Activated naive CD4-positive, alpha-beta T cell treated with anti-CD3 and anti-CD28 coated beads for 36 hours (primary cell): ENCODE results near the gene ACTR3C. TPM values are rescaled to one million over a fixed set of nuclear protein-coding genes. Genes with fewer than 3 reads are reported as not detected.

Experiments used
- CTCF ChIA-PET: fragments of 350-600 bp; sonication (Branson Sonifier 250); formaldehyde crosslinking; loops from one replicate; lab custom pipeline; 2021; ENCODE audit warnings: antibody characterized with exemption; lab: Charles Lee
- DNase-seq: peaks from one replicate; pipeline ENCODE4 v3.0.0-alpha.2; 2020
- H3K27ac Mint-ChIP-seq: one replicate; pipeline ENCODE4 v1.8.0; 2021; ENCODE audit warnings: mild to moderate bottlenecking, mixed read lengths
- H3K27me3 Mint-ChIP-seq: one replicate; pipeline ENCODE4 v1.8.0; 2021; ENCODE audit warnings: low read depth, mixed read lengths
- H3K36me3 Mint-ChIP-seq: one replicate; pipeline ENCODE4 v1.8.0; 2021; ENCODE audit warnings: low read depth, mixed read lengths
- H3K4me1 Mint-ChIP-seq: one replicate; pipeline ENCODE4 v1.8.0; 2021; ENCODE audit warnings: low read depth, mixed read lengths
- H3K4me3 Mint-ChIP-seq: one replicate; pipeline ENCODE4 v1.8.0; 2021; ENCODE audit warnings: mild to moderate bottlenecking, moderate library complexity, mixed read lengths
- H3K9me3 Mint-ChIP-seq: one replicate; pipeline ENCODE4 v1.8.0; 2021; ENCODE audit warnings: mixed read lengths
- intact Hi-C: fragments of 100-400 bp; cut with micrococcal nuclease; formaldehyde crosslinking; loops from one replicate; pipeline ENCODE4 v1.15.1; 2023
- total RNA-seq, 2 experiments: library from RNA; stranded (reverse); gene quantifications; one replicate each; pipeline ENCODE4 v1.2.3, GENCODE V29; 2021

The ACTR3C gene
- total RNA-seq = 1 to 10 TPM; 3.1 to 3.4 TPM

GRCh38 chr7:150322833-150323681 lies at the start of gene ACTR3C, which contains the start of gene LRRC61:
ACTR3C (minus strand) TSS chr7:150323545; CDS start chr7:150295296, 28,249 bp downstream.
LRRC61 (plus strand) TSS chr7:150323355; CDS start chr7:150336862, 13,507 bp downstream.
- peak within 1 kb of the TSS; percentile 95 for H3K4me3 Mint-ChIP-seq
- no peaks in the 10 kb centered on the region for H3K27me3 Mint-ChIP-seq
- intact Hi-C loops = loop anchor here (1.0 to 5.0 kb wide), 7 partner anchors 34 to 759 kb away; partner anchors contain the start of genes FASTK and TMUB1
- peaks cover 36% of the 10 kb centered on the region for H3K36me3 Mint-ChIP-seq
- DNase-seq = peak; percentile 71
- peaks cover 46% of the 10 kb centered on the region for H3K4me1 Mint-ChIP-seq
- CTCF ChIA-PET = interaction anchor here (1.1 kb wide), 1 partner anchor 47 kb away, joined by 3 read pairs; no protein-coding TSS in a partner anchor
- H3K27ac Mint-ChIP-seq = peak within 1 kb of the TSS; percentile 99
- H3K9me3 Mint-ChIP-seq = no peaks in the 10 kb centered on the region

DNA sequence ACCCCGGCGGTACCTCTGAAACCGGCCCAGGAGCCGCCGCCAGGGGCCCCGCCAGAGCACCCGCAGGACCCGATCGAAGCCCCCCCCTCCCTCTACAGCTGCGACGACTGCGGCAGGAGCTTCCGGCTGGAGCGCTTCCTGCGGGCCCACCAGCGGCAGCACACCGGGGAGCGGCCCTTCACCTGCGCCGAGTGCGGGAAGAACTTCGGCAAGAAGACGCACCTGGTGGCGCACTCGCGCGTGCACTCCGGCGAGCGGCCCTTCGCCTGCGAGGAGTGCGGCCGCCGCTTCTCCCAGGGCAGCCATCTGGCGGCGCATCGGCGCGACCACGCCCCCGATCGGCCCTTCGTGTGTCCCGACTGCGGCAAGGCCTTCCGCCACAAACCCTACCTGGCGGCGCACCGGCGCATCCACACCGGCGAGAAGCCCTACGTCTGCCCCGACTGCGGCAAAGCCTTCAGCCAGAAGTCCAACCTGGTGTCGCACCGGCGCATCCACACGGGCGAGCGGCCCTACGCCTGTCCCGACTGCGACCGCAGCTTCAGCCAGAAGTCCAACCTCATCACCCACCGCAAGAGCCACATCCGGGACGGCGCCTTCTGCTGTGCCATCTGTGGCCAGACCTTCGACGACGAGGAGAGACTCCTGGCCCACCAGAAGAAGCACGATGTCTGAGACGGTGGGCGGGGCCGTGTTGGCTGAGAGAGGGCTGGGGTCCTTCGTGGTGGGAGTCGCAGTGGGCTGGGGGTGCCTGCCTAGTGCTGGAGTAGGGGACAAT lies 49.1 kb upstream of the ACTR3C start:
- CTCF ChIA-PET = interaction anchor here (1.2 kb wide), 1 partner anchor 17 kb away, joined by 5 read pairs; no protein-coding TSS in a partner anchor
- no peak for DNase-seq
- Mint-ChIP-seq H3K9me3 (no peaks in the 10 kb centered on the region), H3K4me3 (no peak overlapping the region), H3K27me3 (no peaks in the 10 kb centered on the region), H3K36me3 (peaks cover 12% of the 10 kb centered on the region), H3K4me1 (peaks cover 52% of the 10 kb centered on the region), H3K27ac (no peak overlapping the region)
- intact Hi-C loops = loop anchor here (10.0 kb wide), 2 partner anchors 252 to 712 kb away; partner anchors contain the start of genes AGAP3, FASTK and TMUB1

GRCh38 chr7:150371996-150372270 lies 48.6 kb upstream of the ACTR3C start:
- Mint-ChIP-seq H3K4me3 (no peak overlapping the region), H3K27me3 (no peaks in the 10 kb centered on the region), H3K9me3 (no peaks in the 10 kb centered on the region), H3K27ac (no peak overlapping the region), H3K36me3 (peaks cover 12% of the 10 kb centered on the region), H3K4me1 (peaks cover 51% of the 10 kb centered on the region)
- intact Hi-C loops = loop anchor here (10.0 kb wide), 2 partner anchors 253 to 713 kb away; partner anchors contain the start of genes AGAP3, FASTK and TMUB1
- no peak for DNase-seq
- CTCF ChIA-PET = no interaction called here

DNA sequence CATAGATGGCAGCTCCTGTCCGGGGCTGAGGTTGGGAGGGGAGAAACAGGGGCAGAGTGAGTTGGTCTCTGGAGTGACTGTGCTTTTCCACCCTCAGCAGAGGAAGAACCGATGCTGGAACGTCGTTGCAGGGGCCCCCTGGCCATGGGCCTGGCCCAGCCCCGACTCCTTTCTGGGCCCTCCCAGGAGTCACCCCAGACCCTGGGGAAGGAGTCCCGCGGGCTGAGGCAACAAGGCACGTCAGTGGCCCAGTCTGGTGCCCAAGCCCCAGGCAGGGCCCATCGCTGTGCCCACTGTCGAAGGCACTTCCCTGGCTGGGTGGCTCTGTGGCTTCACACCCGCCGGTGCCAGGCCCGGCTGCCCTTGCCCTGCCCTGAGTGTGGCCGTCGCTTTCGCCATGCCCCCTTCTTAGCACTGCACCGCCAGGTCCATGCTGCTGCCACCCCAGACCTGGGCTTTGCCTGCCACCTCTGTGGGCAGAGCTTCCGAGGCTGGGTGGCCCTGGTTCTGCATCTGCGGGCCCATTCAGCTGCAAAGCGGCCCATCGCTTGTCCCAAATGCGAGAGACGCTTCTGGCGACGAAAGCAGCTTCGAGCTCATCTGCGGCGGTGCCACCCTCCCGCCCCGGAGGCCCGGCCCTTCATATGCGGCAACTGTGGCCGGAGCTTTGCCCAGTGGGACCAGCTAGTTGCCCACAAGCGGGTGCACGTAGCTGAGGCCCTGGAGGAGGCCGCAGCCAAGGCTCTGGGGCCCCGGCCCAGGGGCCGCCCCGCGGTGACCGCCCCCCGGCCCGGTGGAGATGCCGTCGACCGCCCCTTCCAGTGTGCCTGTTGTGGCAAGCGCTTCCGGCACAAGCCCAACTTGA lies 48.0 kb upstream of the ACTR3C start:
- intact Hi-C loops = loop anchor here (10.0 kb wide), 2 partner anchors 253 to 713 kb away; partner anchors contain the start of genes AGAP3, FASTK and TMUB1
- no peak for DNase-seq
- CTCF ChIA-PET = interaction anchor here (3.4 kb wide), 1 partner anchor 15 kb away, joined by 22 read pairs; no protein-coding TSS in a partner anchor

GRCh38 chr7:150370612-150371071 lies 47.3 kb upstream of the ACTR3C start:
- no peaks in the 10 kb centered on the region for H3K9me3 Mint-ChIP-seq
- CTCF ChIA-PET = interaction anchor here (0.6 to 3.4 kb wide), 3 partner anchors 7 to 35 kb away, joined by 3 to 22 read pairs (median 8); a partner anchor contains a TSS
- intact Hi-C loops = loop anchor here (10.0 kb wide), 2 partner anchors 254 to 714 kb away; partner anchors contain the start of genes AGAP3, FASTK and TMUB1
- no peak for DNase-seq
- peaks cover 48% of the 10 kb centered on the region for H3K4me1 Mint-ChIP-seq
- no peaks in the 10 kb centered on the region for H3K27me3 Mint-ChIP-seq
- peak overlapping the region; percentile 95 for H3K27ac Mint-ChIP-seq
- H3K36me3 Mint-ChIP-seq = peaks cover 12% of the 10 kb centered on the region
- peak overlapping the region; percentile 94 for H3K4me3 Mint-ChIP-seq

More for the DNA sequence above, 48.0 kb upstream of the ACTR3C start:
- H3K9me3 Mint-ChIP-seq = no peaks in the 10 kb centered on the region
- no peak overlapping the region for H3K27ac Mint-ChIP-seq
- H3K4me1 Mint-ChIP-seq = peaks cover 48% of the 10 kb centered on the region
- no peak overlapping the region for H3K4me3 Mint-ChIP-seq
- H3K36me3 Mint-ChIP-seq = peaks cover 12% of the 10 kb centered on the region
- no peaks in the 10 kb centered on the region for H3K27me3 Mint-ChIP-seq

DNA sequence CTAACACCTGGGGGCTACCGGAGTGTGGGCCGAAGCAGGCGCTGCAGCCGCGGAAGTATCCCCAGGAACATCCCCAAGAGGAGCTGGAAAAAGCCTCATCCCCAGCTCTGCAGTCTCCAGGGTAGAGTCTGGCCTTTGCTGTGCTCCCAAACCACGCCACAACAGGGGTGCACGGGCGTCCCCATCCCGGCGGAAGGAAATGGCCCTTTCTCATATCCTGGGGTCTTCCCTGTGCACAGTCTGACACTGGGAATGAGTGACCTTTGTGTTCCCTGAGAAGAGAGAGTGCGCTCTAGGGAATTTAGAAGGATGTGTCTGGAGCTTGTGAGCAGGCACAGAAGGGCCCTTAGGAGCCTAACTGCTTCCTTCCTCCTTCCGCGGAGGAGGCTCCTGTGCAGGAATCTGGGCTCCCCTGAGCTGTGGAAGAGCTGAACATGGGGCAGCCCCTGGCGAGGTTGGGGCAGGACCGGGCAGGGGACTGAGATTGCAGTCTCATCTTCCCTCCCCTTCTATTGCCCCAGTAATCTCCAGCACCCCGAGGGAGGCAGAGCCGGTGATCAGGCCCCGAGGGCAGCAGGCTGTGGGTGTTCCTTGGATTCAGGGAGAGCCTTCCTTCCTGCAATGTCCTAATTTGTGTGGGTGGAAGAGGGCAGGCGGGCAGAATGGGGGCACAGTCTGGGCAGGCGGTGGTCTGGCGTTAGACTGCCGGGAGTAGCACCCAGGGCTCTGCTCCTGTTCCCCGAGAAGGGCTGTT lies 46.6 kb upstream of the ACTR3C start:
- H3K9me3 Mint-ChIP-seq = no peaks in the 10 kb centered on the region
- H3K27ac Mint-ChIP-seq = peak overlapping the region; percentile 95
- peak overlapping the region; percentile 94 for H3K4me3 Mint-ChIP-seq
- DNase-seq = peak; percentile 24
- CTCF ChIA-PET = interaction anchor here (0.6 to 3.4 kb wide), 5 partner anchors 8 to 322 kb away, joined by 3 to 22 read pairs (median 3); partner anchors contain the start of genes ACTR3C and LRRC61
- no peaks in the 10 kb centered on the region for H3K27me3 Mint-ChIP-seq
- H3K4me1 Mint-ChIP-seq = peaks cover 46% of the 10 kb centered on the region
- peaks cover 12% of the 10 kb centered on the region for H3K36me3 Mint-ChIP-seq
- intact Hi-C loops = loop anchor here (1.0 to 10.0 kb wide), 6 partner anchors 9 to 715 kb away; partner anchors contain the start of genes AGAP3, FASTK, GIMAP7 and TMUB1

GRCh38 chr7:150368884-150369747 lies 45.8 kb upstream of the ACTR3C start:
- Mint-ChIP-seq H3K4me1 (peaks cover 43% of the 10 kb centered on the region), H3K36me3 (peaks cover 12% of the 10 kb centered on the region), H3K9me3 (no peaks in the 10 kb centered on the region), H3K27ac (peak overlapping the region; percentile 95), H3K27me3 (no peaks in the 10 kb centered on the region), H3K4me3 (peak overlapping the region; percentile 94)
- DNase-seq = peak; percentile 51
- intact Hi-C loops = loop anchor here (1.0 to 5.0 kb wide), 5 partner anchors 10 to 388 kb away; partner anchors contain the start of genes GIMAP7 and ZNF775
- CTCF ChIA-PET = interaction anchor here (0.9 to 3.4 kb wide), 3 partner anchors 9 to 46 kb away, joined by 3 to 22 read pairs (median 8); partner anchors contain the start of genes ACTR3C and LRRC61

GRCh38 chr7:150368096-150368883 lies 44.9 kb upstream of the ACTR3C start, which contains the start of gene REPIN1:
REPIN1 (plus strand) TSS chr7:150368822; CDS start chr7:150369712, 890 bp downstream.
- CTCF ChIA-PET = interaction anchor here (3.4 kb wide), 1 partner anchor 12 kb away, joined by 22 read pairs; no protein-coding TSS in a partner anchor
- Mint-ChIP-seq H3K27ac (peak within 1 kb of the TSS; percentile 95), H3K9me3 (no peaks in the 10 kb centered on the region), H3K27me3 (no peaks in the 10 kb centered on the region), H3K4me3 (peak within 1 kb of the TSS; percentile 94), H3K36me3 (peaks cover 11% of the 10 kb centered on the region), H3K4me1 (peaks cover 45% of the 10 kb centered on the region)
- intact Hi-C loops = loop anchor here (1.0 to 5.0 kb wide), 4 partner anchors 11 to 389 kb away; partner anchors contain the start of gene GIMAP7
- DNase-seq = peak; percentile 84

DNA sequence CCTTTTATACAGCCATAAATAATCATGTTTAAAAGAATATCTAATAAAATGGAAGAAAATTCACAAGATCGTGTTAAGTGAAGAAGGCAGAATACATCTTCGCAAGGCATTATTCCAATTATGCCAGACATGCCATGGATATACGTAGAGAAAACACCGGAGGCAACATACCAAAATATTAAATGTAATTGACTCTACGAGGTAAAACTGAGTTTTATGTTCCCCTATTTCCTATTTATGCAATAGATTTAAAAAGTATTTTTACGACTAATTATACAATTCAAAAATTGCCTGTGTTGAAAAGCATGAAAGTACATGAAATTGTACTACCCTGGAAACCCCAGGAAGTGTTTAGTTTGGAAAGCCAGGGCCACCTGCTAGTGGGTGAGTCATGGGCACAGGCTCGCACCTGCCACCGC lies 44.3 kb upstream of the ACTR3C start:
- no peak for DNase-seq
- no peaks in the 10 kb centered on the region for H3K27me3 Mint-ChIP-seq
- peaks cover 6% of the 10 kb centered on the region for H3K36me3 Mint-ChIP-seq
- CTCF ChIA-PET = interaction anchor here (1.2 to 3.4 kb wide), 4 partner anchors 10 to 51 kb away, joined by 3 to 22 read pairs (median 8); no protein-coding TSS in a partner anchor
- intact Hi-C loops = loop anchor here (1.0 to 5.0 kb wide), 4 partner anchors 10 to 389 kb away; partner anchors contain the start of gene GIMAP7
- H3K27ac Mint-ChIP-seq = peak overlapping the region; percentile 94
- peak overlapping the region; percentile 80 for H3K4me3 Mint-ChIP-seq
- H3K9me3 Mint-ChIP-seq = no peaks in the 10 kb centered on the region
- H3K4me1 Mint-ChIP-seq = peaks cover 45% of the 10 kb centered on the region
